NCI-H2196 (cell line): Measurements from ENCODE around the gene PPP2R5C.

ENCODE experiments used
- DNase-seq: peaks from one replicate; lab custom pipeline; 2025; ENCODE audit not compliant: unreplicated experiment; lab: John Stamatoyannopoulos, UW

The PPP2R5C gene

GRCh38 chr14:101912841-101913240, 151.3 kb downstream of the PPP2R5C start:
- no peak for DNase-seq

- DNase-seq: no peak
Measured at GRCh38 chr14:101914083-101914482, 152.6 kb downstream of the PPP2R5C start.

- DNase-seq: no peak
Measured at GRCh38 chr14:101915871-101916815, 154.6 kb downstream of the PPP2R5C start.

GRCh38 chr14:101916816-101917412, 155.4 kb downstream of the PPP2R5C start:
- no peak for DNase-seq

GRCh38 chr14:101917413-101918017, 156.0 kb downstream of the PPP2R5C start:
- no peak for DNase-seq

GRCh38 chr14:101918065-101918989, 156.8 kb downstream of the PPP2R5C start:
- no peak for DNase-seq

GRCh38 chr14:101920271-101920670, 158.8 kb downstream of the PPP2R5C start:
- DNase-seq: no peak

- no peak for DNase-seq
Measured at GRCh38 chr14:101922866-101923265, 161.4 kb downstream of the PPP2R5C start.

- no peak for DNase-seq
Measured at GRCh38 chr14:101925152-101925551, 163.6 kb downstream of the PPP2R5C start.

GRCh38 chr14:101926085-101926484, 164.6 kb downstream of the PPP2R5C start:
- DNase-seq: no peak

GRCh38 chr14:101926620-101927019, 165.1 kb downstream of the PPP2R5C start:
- DNase-seq: no peak

- no peak for DNase-seq
Measured at GRCh38 chr14:101927859-101928258, 166.3 kb downstream of the PPP2R5C start.

- no peak for DNase-seq
Measured at GRCh38 chr14:101928415-101928841, 166.9 kb downstream of the PPP2R5C start.

GRCh38 chr14:101929096-101929495, 167.6 kb downstream of the PPP2R5C start:
- no peak for DNase-seq

GRCh38 chr14:101929946-101930345, 168.4 kb downstream of the PPP2R5C start:
- DNase-seq: no peak

GRCh38 chr14:101932673-101933072, 171.2 kb downstream of the PPP2R5C start:
- DNase-seq: no peak

GRCh38 chr14:101933209-101933608, 171.7 kb downstream of the PPP2R5C start:
- no peak for DNase-seq

GRCh38 chr14:101934601-101935150, 173.2 kb downstream of the PPP2R5C start:
- DNase-seq: no peak

GRCh38 chr14:101937926-101938767, 176.6 kb downstream of the PPP2R5C start:
- no peak for DNase-seq
